Natural killer cell treated with Interleukin-12 subunit alpha and Interleukin-12 subunit beta and Interleukin-15 and Interleukin-18, amount 100 ng/mL, for 72 hours (primary cell): Measurements from ENCODE around the gene NAT16. TPM values are rescaled to one million over a fixed set of nuclear protein-coding genes. Genes with fewer than 3 reads are reported as not detected.

ENCODE experiments used
- ATAC-seq, 2 donors: fragments of 150-1000 bp; cut with Tn5 transposase in 1 of 2; sonication (Bioruptor Pico), chemical (Tn5 transposase) in 1 of 2; 2 replicates each; pipeline ENCODE4 v1.10.0; 2021
- DNase-seq: peaks from one replicate; pipeline ENCODE4 v3.0.0; 2022; ENCODE audit warnings: low spot score
- H3K27ac Mint-ChIP-seq, 2 donors: 1 replicate in 1 of 2; 2 replicates in 1 of 2; pipeline ENCODE4 v1.8.0; 2022; ENCODE audit warnings: mixed read lengths in 2 of 2, mild to moderate bottlenecking in 1 of 2, moderate library complexity in 1 of 2
- H3K27me3 Mint-ChIP-seq, 2 donors: 1 replicate in 1 of 2; 2 replicates in 1 of 2; pipeline ENCODE4 v1.8.0; 2022; ENCODE audit warnings: mixed read lengths in 2 of 2
- H3K36me3 Mint-ChIP-seq: one replicate; pipeline ENCODE4 v1.8.0; 2022; ENCODE audit warnings: mixed read lengths
- H3K4me1 Mint-ChIP-seq, 2 donors: 1 replicate in 1 of 2; 2 replicates in 1 of 2; pipeline ENCODE4 v1.8.0; 2022; ENCODE audit warnings: low read depth in 2 of 2, mixed read lengths in 2 of 2, mild to moderate bottlenecking in 1 of 2
- H3K4me3 Mint-ChIP-seq: one replicate; pipeline ENCODE4 v1.8.0; 2022; ENCODE audit warnings: mixed read lengths
- H3K9me3 Mint-ChIP-seq: 2 replicates; pipeline ENCODE4 v1.8.0; 2022; ENCODE audit warnings: mixed read lengths
- total RNA-seq, 2 donors: library from RNA; stranded (reverse); gene quantifications; one replicate each; pipeline ENCODE4 v1.2.3, GENCODE V29; 2022

The NAT16 gene
- total RNA-seq, 2 donors from 2014 or later = not detected

- DNase-seq (no peak), ATAC-seq (no peak)
- Mint-ChIP-seq H3K4me3 (peak overlapping the region; percentile 36), H3K27me3 (peaks cover 32 to 38% of the 10 kb centered on the region in 2 donors), H3K9me3 (no peaks in the 10 kb centered on the region), H3K27ac (no peak overlapping the region), H3K4me1 (peaks cover 26 to 29% of the 10 kb centered on the region in 2 donors), H3K36me3 (no peaks in the 10 kb centered on the region)
Observed at GRCh38 chr7:101164071-101164840, 15.8 kb downstream of the NAT16 start.

GRCh38 chr7:101163279-101164070 lies 16.6 kb downstream of the NAT16 start:
- peak; percentile 36 to 40 for ATAC-seq
- Mint-ChIP-seq H3K27me3 (peaks cover 27 to 30% of the 10 kb centered on the region in 2 donors), H3K27ac (no peak overlapping the region), H3K36me3 (no peaks in the 10 kb centered on the region), H3K9me3 (no peaks in the 10 kb centered on the region), H3K4me1 (peaks cover 18 to 24% of the 10 kb centered on the region in 2 donors), H3K4me3 (peak overlapping the region; percentile 64)
- no peak for DNase-seq

DNA sequence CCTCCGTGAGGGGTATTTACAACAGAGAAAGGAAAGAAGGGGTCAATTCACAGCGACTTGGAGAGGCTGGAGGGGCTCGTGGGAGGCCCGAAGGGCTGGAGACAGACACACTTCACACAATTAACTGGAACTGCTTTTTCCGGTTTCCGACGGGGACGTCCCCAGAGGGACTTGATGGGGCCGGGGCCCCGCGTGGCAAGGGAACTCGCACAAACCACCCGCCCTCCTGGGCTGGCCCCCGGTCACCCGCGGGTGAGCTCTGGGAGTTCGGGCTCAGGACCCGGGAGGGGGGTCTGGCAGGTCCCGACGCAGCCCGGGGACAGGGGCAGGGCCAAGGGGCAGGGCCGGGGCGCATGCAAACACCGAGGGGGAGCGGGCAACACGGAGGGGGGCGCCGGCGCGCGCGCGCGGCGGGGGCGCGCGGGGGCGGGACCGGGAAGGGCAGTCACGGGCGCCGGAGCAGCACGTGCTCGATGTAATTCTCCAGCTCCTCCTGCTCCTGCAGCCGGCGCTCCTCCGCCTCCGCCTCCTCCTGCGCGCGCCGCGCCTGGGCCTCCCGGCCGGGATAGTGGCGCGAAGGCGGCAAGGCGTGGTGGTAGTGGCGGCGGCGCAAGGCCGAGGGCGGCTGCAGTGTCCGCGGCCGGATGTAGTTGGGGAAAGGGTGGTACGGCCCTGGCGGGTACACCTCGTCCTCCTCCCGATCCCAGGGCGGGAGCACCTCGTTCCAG lies 17.4 kb downstream of the NAT16 start:
- peaks cover 14 to 20% of the 10 kb centered on the region in 2 donors for H3K4me1 Mint-ChIP-seq
- H3K27me3 Mint-ChIP-seq = peaks cover 22% of the 10 kb centered on the region in 2 donors
- H3K9me3 Mint-ChIP-seq = no peaks in the 10 kb centered on the region
- H3K36me3 Mint-ChIP-seq = no peaks in the 10 kb centered on the region
- no peak overlapping the region for H3K27ac Mint-ChIP-seq
- DNase-seq (no peak), ATAC-seq (peak in 1 of 2 donors; percentile 25)
- peak overlapping the region; percentile 64 for H3K4me3 Mint-ChIP-seq

DNA sequence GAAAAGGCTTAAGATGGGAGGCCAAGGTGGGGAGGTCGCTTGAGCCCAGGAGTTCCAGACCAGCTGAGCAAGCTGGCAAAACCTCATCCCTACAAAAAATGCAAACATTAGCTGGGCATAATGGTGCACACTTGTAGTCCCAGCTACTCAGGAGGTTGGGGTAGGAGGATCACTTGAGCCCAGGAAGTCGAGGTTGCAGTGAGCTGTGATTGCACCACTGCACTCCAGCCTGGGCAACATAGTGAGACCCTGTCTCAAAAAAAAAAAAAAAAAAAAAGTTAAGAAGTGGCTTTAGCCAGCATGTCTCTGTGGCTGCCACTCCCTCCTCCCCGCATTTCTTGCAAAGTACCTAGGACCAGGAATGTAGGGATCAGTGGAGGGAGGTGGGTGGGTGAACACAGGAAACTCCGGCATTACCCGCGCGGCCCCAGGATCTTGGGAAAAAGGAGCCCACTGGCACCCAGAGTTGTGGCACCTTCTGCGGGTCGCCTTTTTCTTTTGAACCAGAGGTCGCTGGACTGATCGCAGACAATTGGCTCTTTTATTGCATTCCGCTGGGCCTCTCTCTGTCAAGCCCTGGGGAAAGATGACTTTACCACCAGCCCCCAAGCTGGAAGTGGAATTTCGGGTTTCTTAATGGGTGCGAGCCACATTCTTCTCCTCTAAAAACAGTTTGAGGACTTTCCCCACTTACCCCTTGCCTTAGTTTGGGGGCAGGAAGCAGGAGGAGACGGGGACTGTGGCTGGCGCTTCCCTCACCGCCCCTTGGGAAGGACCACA lies 18.2 kb downstream of the NAT16 start:
- peaks cover 14% of the 10 kb centered on the region in 2 donors for H3K27me3 Mint-ChIP-seq
- ATAC-seq (no peak), DNase-seq (no peak)
- no peaks in the 10 kb centered on the region for H3K9me3 Mint-ChIP-seq
- H3K4me3 Mint-ChIP-seq = peak overlapping the region; percentile 64
- no peak overlapping the region for H3K27ac Mint-ChIP-seq
- no peaks in the 10 kb centered on the region for H3K36me3 Mint-ChIP-seq
- peaks cover 10 to 14% of the 10 kb centered on the region in 2 donors for H3K4me1 Mint-ChIP-seq

DNA sequence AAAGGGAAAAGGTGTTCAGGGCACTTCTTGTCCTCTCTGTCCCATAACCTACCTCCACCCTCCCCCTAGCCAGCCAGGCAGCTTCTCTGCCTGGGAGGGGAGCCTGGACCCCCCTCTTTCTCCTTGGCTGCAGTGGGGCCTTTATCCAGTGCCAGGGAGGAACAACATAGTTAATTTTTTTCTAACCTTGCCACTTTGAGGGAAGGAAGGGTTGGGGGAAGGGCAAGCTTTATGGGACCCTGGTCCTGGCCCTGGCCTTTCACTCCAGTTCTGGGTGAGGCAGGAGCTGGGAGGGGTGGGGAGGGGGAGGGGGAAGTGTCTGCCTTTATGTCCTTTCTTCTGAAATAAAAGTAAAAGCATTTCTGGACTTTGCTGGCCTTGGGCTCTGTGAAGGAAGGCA lies 19.2 kb downstream of the NAT16 start:
- H3K4me3 Mint-ChIP-seq = no peak overlapping the region
- H3K27me3 Mint-ChIP-seq = peaks cover 7 to 9% of the 10 kb centered on the region in 2 donors
- ATAC-seq (no peak), DNase-seq (no peak)
- no peak overlapping the region for H3K27ac Mint-ChIP-seq
- peaks cover 6 to 9% of the 10 kb centered on the region in 2 donors for H3K4me1 Mint-ChIP-seq
- H3K9me3 Mint-ChIP-seq = no peaks in the 10 kb centered on the region
- no peaks in the 10 kb centered on the region for H3K36me3 Mint-ChIP-seq

- Mint-ChIP-seq H3K27ac (no peak overlapping the region), H3K9me3 (no peaks in the 10 kb centered on the region), H3K4me3 (no peak overlapping the region), H3K27me3 (peaks cover 0 to 4% of the 10 kb centered on the region in 2 donors), H3K4me1 (peaks cover 4 to 7% of the 10 kb centered on the region in 2 donors), H3K36me3 (no peaks in the 10 kb centered on the region)
- no peak for ATAC-seq
- DNase-seq = no peak
Observed at GRCh38 chr7:101159696-101160674, 20.1 kb downstream of the NAT16 start.

GRCh38 chr7:101156866-101157589 lies 23.1 kb downstream of the NAT16 start:
- no peak for DNase-seq
- H3K9me3 Mint-ChIP-seq = no peaks in the 10 kb centered on the region
- H3K27ac Mint-ChIP-seq = no peak overlapping the region
- no peak overlapping the region for H3K4me3 Mint-ChIP-seq
- ATAC-seq = no peak
- H3K4me1 Mint-ChIP-seq = peaks cover 9 to 14% of the 10 kb centered on the region in 2 donors
- no peaks in the 10 kb centered on the region for H3K36me3 Mint-ChIP-seq
- H3K27me3 Mint-ChIP-seq = peaks cover 0 to 5% of the 10 kb centered on the region in 2 donors

GRCh38 chr7:101156277-101156676 lies 23.8 kb downstream of the NAT16 start:
- Mint-ChIP-seq H3K36me3 (no peaks in the 10 kb centered on the region), H3K27ac (no peak overlapping the region), H3K4me3 (no peak overlapping the region), H3K27me3 (peaks cover 0 to 5% of the 10 kb centered on the region in 2 donors), H3K4me1 (peaks cover 9 to 14% of the 10 kb centered on the region in 2 donors), H3K9me3 (no peaks in the 10 kb centered on the region)
- ATAC-seq (no peak), DNase-seq (no peak)

- H3K27me3 Mint-ChIP-seq = peaks cover 0 to 4% of the 10 kb centered on the region in 2 donors
- H3K27ac Mint-ChIP-seq = no peak overlapping the region
- H3K4me3 Mint-ChIP-seq = peak overlapping the region; percentile 74
- DNase-seq = no peak
- H3K9me3 Mint-ChIP-seq = no peaks in the 10 kb centered on the region
- H3K36me3 Mint-ChIP-seq = no peaks in the 10 kb centered on the region
- peaks cover 9 to 14% of the 10 kb centered on the region in 2 donors for H3K4me1 Mint-ChIP-seq
- no peak for ATAC-seq
Observed at GRCh38 chr7:101155303-101155702, 24.8 kb downstream of the NAT16 start.

DNA sequence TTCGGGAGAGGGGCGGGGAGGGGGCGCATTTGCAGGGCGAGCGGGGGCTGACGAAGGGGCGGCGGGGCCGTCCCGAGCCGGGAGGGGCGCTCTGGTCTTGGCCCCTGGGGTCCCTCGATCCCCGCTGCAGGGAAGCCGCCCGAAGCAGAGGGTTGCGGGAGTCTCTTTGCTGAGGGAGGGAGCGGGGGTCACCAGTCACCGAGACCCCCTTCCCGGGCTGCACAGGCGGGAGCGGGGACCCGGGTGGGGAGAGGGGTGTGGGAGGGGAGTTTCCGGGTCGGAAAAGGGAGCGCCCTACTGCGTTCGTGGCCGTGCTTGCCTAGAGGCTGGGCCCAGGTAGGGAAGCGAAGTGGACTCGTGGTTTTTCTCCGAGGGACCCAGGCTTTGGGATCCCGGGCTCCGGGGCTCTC lies 25.4 kb downstream of the NAT16 start:
- H3K27me3 Mint-ChIP-seq = peaks cover 3 to 4% of the 10 kb centered on the region in 2 donors
- peaks cover 9 to 14% of the 10 kb centered on the region in 2 donors for H3K4me1 Mint-ChIP-seq
- H3K36me3 Mint-ChIP-seq = no peaks in the 10 kb centered on the region
- H3K9me3 Mint-ChIP-seq = no peaks in the 10 kb centered on the region
- DNase-seq (peak; percentile 55), ATAC-seq (peak; percentile 29 to 34)
- no peak overlapping the region for H3K27ac Mint-ChIP-seq
- H3K4me3 Mint-ChIP-seq = peak overlapping the region; percentile 74

DNA sequence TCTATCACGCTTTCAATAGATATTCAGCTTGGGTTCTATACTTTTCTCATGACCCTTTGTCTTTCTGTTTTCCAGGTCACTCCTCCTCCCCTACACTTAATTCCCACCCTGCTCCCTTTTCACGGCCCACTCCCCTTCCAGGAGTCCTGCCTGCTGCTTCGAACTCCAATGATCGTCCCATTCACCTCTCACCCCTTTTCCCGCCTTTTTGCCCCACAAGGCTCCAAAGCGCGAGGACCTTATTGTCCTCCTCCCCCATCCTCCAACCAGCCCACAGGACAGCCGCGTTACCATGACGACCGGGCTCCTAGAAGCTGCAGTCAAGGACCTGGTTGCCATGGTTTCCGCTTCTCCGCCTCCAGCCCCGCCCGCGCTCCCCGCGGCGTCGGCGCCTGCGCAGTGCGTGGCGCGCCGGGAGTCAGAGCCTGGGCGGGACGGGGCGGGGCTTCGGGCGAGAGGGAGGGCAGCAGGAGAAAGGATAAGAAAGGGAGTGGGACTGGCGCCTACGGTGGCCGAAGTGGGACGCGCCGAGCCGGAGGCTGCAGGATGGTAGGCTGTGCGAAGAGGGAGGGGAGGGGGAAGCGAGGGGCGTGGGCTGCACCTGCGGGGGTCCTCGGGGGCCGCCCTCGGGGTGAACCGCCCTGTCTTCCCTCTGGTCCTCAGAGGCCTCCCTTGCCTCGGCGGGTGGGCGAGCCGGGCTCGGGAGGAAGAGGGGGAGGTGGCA lies 26.0 kb downstream of the NAT16 start, which contains the start of gene AP1S1:
TSS of gene AP1S1 (plus strand) at position 508 of the 724 bp plus-strand sequence. CDS start at position 547, 39 bp downstream.
- DNase-seq (peak; percentile 89), ATAC-seq (peak; percentile 92 to 95)
- peak within 1 kb of the TSS; percentile 74 for H3K4me3 Mint-ChIP-seq
- H3K27ac Mint-ChIP-seq = peak within 1 kb of the TSS in 1 of 2 donors; percentile 47
- H3K36me3 Mint-ChIP-seq = no peaks in the 10 kb centered on the region
- peaks cover 9 to 14% of the 10 kb centered on the region in 2 donors for H3K4me1 Mint-ChIP-seq
- H3K27me3 Mint-ChIP-seq = peaks cover 9 to 10% of the 10 kb centered on the region in 2 donors
- no peaks in the 10 kb centered on the region for H3K9me3 Mint-ChIP-seq
